Smooth muscle cell of the pulmonary artery (primary cell): Measurements from ENCODE around the gene UBA52. TPM values are rescaled to one million over a fixed set of nuclear protein-coding genes. Genes with fewer than 3 reads are reported as not detected.

Experiments used
- total RNA-seq: library from RNA; depleted of rRNA; stranded (reverse); fragments of >200 nt; gene quantifications from 2 replicates; pipeline ENCODE4 v1.2.3, GENCODE V29; 2014

The UBA52 gene
- total RNA-seq, result 599 and 748 TPM in 2 replicates

DNA sequence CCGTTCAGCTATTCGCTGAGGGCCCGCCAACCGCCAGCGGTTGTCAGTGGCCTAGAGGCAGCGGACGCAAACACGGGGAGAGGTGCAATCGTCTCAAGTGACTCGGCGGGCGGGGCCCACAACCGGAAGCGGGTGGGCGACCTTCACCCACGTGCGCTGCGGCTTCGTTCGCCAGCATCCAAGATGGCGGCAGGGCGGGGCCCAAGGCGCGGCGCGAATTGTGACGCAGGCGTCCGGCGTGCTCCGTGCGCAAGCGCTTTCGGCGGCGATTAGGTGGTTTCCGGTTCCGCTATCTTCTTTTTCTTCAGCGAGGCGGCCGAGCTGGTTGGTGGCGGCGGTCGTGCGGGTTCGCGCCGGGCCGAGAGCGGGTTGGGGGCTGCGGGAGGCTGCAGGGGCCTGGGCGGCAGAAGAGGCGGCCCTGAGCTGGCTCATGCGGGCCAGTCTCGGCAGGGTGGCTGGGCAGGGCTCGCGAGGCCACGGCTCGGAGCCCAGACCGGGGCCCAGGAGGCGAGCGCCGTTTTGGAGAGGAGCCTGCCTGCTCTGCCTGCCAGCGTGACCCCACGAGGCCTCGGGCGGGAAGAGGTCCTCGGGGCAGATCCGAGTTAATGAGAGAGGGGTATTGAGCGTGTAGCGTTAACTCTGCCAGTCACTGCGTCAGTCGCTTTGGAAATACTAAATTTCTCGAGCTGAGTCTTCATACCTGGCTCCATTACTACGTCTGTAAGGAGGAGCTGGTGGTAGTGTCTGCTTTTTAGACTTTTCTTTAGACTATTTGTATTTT is at the start of gene UBA52:
UBA52 (plus strand) TSS at position 294 of the 781 bp plus-strand sequence. CDS start 1,444 bp downstream, outside the sequence.

DNA sequence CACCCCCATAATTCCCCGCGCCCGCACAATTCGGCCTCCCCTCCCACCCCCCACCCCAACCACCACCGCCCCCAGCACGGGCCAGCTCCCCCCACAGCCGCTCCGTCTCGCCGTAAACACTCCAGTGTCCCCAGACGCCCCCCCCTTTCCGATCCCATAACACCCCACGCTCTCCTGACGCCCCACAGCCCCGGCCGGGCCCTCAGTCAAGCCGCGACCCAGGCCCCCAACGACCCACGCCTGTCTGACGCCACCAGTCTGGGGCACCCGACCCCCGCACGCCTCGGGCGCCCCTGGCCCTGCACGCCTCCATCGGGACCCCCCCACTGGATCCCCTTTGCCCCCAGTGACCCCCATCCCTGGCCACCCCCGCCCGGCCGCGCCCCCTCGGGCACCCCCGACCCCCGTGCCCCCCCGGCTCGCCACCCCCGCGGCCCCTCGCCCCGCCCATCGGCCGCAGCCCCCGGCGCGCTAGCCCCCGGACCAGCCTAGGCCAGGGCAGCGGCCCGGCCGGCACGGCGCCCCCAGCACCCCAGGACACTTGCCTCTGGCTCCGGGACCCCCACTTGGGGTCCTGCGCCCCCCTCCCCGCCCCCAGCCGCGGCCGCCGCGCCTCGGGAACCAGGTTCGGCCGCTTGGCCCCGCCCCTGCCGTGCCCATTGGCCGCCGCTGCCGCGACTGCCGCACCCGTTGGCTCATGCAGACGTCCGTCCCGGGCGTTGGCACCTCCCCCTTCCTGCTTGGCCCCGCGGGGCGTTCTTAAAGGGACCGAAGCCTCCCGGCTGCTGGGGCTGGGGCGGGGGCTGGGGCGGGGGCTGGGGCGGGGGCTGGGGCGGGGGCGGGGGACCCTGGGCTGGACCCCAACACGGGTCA is 28.5 kb upstream of the UBA52 start, which contains the start of gene FKBP8:
FKBP8 (minus strand) TSS at position 633 of the 873 bp plus-strand sequence. CDS start 1,603 bp downstream, outside the sequence.

DNA sequence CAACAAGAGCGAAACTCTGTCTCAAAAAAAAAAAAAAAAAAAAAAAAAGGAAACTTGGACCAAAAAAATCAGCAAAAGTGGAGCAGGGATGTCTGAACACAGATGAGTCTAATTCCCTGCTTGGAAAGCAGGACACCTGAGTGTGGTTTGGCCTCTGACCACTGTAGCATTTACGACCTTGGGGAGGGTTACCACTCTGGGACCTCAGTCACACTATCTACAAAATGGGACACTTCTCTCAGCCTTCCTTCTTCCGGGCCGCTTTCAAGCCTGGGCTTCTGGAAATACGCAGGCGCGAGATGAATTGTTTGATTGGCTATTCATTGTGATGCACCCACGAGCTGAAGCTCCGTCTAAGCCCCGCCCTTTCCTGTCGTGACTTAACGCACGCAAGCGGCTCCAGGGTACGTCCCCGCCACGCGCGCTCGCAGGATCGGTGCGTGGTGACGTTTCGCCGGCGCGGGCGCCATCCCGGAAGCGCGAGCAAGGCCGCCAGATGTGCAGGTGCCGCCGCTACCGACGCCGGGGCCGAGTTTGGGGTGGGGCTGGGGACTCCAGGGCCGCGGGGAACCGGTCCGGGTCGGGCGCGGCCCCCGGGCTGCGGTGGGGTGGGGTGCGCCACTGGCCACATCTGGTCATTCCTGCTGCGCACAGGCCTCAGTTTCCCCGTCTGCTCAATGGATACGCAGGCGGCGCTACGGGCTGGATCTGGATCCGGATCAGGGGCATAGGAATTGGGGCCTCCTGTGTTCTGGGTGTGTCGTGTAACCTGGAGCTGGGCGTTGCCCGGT is 14.1 kb upstream of the UBA52 start, which contains the start of gene KXD1:
KXD1 (plus strand) TSS at position 460 of the 791 bp plus-strand sequence. CDS start 4,187 bp downstream, outside the sequence.

DNA sequence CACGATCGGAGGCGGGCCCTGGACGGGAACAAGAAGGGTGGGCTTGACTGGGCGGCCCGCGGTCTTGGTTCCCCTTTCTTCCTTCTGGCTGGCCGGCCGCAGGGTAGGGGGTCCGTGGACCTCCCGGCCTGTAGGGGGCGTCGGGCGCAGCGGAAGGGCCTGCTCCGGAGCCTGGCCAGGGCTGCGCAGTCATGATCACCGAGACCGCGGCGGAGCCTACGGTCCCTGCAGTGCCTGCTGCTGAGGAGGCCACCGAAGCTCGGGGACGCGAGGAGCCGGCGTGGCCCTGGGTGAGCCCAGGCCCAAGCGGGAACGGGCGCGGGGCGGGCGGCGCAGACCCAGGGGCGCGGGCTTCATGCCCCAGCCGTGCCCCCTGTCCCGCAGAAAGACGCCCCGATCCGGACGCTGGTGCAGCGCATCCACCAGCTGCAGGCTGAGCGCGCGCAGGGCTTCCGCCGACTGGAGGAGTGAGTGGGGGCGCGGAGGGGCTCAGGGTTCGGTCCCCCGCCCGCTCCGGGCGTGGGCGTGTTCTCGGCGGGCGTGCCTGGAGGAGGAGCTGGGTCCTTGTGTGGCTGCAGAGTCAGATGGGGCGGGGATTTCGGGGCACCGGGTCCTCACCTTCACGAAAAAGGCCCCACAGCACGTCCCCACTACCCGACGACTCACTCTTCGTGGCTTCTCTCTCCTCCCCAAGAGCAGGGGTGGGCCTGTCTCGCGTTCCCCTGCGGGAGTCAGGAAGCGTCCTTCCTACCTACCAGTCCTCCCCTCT is 17.1 kb downstream of the UBA52 start, which contains the start of gene REX1BD:
REX1BD (plus strand) TSS at position 188 of the 769 bp plus-strand sequence; CDS start at position 192, 4 bp downstream.

DNA sequence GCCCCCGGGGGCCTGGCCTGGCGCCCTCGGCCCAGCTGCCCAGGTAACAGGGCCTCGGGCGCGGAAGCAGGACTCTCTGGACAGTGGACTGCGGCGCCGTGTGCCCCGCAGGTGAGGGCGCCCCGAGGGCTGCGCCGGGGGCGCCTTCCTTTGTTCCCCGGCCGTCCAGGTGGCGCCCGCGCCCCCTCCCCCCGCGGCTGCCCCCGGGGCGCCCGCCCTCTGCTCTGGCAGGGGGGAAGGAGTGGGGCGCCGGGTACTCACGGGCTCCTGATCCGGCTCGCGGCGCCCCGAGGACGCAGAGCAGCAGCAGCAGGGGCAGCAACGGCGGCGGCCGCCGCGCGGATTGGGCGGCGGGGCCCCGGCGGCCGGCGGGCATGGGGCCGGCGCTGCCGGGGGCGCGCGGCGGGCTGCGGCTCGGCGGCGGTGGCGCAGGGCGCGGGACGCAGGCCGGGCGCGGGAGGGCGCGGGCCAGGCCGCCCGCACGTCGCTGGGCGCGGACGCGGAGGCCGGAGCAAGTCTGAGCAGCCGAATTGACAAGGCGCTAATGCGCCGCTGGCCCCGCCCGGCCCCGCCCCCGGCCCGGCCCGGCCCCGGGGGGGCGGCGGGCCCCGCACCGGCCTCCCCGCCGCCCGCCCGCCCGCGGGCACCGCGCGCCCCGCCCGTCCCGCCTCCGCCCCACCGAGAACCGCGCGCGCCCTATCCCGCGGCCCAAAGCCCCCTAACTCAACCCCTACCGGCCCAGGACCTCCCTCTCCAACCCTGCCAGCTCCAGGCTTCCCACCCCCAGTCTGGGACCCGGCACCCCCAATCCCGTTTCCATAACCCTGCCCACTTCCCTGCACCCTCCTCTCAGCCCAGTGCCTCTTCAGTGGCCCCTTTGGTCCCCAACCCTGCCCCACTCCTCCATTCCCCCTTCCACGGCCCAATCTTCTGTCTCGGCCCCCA is 34.9 kb downstream of the UBA52 start, which contains the start of gene CRLF1:
CRLF1 (minus strand) TSS at position 519 of the 945 bp plus-strand sequence; CDS start at position 376, 143 bp downstream.

DNA sequence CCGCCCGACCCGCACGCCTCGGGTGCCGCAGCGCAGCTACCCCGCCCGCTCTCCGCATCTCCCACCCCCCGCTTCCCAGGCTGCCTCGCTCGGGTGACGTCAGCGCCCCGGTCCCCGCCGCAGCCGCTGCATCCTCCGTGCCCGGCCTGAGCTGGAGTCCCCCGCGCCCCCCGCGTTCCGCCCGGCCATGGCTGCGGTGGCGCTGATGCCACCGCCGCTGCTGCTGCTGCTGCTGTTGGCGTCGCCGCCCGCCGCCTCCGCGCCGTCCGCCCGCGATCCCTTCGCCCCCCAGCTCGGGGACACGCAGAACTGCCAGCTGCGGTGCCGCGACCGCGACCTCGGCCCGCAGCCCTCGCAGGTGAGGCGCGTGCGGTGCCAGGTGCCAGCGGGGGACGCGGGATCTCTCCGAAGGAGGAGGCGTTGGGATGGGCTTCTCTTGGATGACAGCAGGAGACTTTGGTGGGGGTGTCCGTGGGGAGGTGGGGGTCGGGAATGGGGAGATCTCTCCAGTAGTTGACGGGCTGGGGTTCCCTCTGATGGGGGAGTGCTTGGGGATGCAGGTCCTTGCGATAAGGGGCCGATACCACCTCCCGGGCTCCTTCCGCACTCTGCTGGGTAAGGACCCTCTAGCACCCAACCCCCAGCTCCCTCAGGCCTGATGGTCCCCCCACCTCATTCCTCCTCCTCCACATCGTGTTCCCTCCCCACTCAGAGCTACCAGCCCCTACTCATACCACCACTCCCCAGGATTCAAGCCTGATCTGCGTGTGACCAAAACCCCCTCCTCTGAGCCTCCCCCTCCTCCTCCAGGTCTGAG is 41.3 kb downstream of the UBA52 start, which contains the start of gene TMEM59L:
TMEM59L (plus strand) TSS at position 99 of the 817 bp plus-strand sequence; CDS start at position 188, 89 bp downstream.

Other genes starting within 250 kb of the UBA52 start
- gene LSM4, start 248.8 kb upstream of the UBA52 start, total RNA-seq, result 85.4 and 90.5 TPM in 2 replicates
- 53.4 and 53.7 TPM in 2 replicates for gene PGPEP1, start 231.3 kb upstream of the UBA52 start, total RNA-seq
- 78.5 and 124 TPM in 2 replicates for gene GDF15, start 185.7 kb upstream of the UBA52 start, total RNA-seq
- 0.07 TPM in 2 replicates for gene LRRC25, start 174.2 kb upstream of the UBA52 start, total RNA-seq
- 50.0 and 70.0 TPM in 2 replicates for gene SSBP4, start 152.5 kb upstream of the UBA52 start, total RNA-seq
- gene ISYNA1, start 133.7 kb upstream of the UBA52 start, total RNA-seq, result 16.9 and 63.8 TPM in 2 replicates
- gene ELL, start 49.8 kb upstream of the UBA52 start, total RNA-seq, result 15.2 and 15.3 TPM in 2 replicates
- gene FKBP8, start 28.3 kb upstream of the UBA52 start, total RNA-seq, result 299 and 304 TPM in 2 replicates
- gene KXD1, start 14.0 kb upstream of the UBA52 start, total RNA-seq, result 70.5 and 81.7 TPM in 2 replicates
- gene REX1BD, start 16.9 kb downstream of the UBA52 start, total RNA-seq, result 32.8 and 34.7 TPM in 2 replicates
- gene CRLF1, start 34.9 kb downstream of the UBA52 start, total RNA-seq, result 68.1 and 189 TPM in 2 replicates
- gene TMEM59L, start 41.0 kb downstream of the UBA52 start, total RNA-seq, result 4.1 and 6.5 TPM in 2 replicates
- gene KLHL26, start 65.2 kb downstream of the UBA52 start, total RNA-seq, result 13.8 and 14.5 TPM in 2 replicates
- 4.2 and 5.3 TPM in 2 replicates for gene CRTC1, start 111.8 kb downstream of the UBA52 start, total RNA-seq
- gene COMP, start 219.4 kb downstream of the UBA52 start, total RNA-seq, result 0.53 and 2.5 TPM in 2 replicates